OCI-M2 (cell line): ENCODE data around the gene DDO.
A peak's percentile ranks its signal among the peaks of the same experiment; 100 is the strongest.

ENCODE experiments used
- DNase-seq: peaks from one replicate; lab custom pipeline; 2025; ENCODE audit not compliant: unreplicated experiment; lab: John Stamatoyannopoulos, UW

DDO gene, protein sequence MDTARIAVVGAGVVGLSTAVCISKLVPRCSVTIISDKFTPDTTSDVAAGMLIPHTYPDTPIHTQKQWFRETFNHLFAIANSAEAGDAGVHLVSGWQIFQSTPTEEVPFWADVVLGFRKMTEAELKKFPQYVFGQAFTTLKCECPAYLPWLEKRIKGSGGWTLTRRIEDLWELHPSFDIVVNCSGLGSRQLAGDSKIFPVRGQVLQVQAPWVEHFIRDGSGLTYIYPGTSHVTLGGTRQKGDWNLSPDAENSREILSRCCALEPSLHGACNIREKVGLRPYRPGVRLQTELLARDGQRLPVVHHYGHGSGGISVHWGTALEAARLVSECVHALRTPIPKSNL

DNA sequence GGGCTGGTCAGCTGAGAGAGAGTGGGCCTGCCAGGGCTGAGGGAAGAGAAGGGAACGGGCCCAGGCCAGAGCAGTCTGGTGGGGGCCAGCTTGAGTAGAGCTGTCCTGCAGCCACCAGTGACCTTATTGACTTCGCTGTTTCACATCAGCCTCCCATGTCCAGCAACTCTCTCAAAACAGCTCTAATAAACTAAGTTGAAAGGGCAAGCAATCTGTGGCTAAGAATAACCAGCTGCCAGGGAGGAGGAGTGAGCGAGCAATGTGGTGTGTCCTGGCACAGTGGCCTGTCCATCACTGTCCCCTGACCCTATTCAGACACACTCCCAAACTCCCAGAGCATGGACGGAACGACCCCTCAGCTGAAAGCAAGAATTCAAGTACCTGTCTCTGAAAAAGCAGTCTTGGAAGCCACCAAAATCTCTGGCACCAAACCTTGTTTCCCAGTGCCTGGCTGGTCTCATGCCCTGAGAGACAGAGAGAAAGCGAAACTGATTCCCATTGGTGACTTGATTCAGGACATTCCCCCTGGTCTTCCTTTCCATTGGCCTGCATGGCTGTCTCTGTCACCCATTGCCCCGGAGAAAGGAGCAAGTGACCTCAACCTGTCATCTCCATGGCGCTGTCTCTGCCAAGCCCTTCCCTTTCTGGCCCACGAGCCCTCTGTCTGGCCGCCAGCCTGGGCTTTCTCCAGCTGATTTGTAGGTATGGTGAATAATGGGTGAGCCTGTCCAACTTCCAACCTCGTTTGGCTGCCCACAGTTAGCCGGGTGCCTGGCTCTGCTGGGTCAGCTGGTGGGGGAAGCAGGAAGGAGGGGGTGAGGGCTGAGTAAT lies at the start of gene DDO:
DDO (minus strand) TSS at position 490 of the 831 bp plus-strand sequence. CDS start 2,113 bp downstream, outside the sequence.
- DNase-seq, result no peak

DNA sequence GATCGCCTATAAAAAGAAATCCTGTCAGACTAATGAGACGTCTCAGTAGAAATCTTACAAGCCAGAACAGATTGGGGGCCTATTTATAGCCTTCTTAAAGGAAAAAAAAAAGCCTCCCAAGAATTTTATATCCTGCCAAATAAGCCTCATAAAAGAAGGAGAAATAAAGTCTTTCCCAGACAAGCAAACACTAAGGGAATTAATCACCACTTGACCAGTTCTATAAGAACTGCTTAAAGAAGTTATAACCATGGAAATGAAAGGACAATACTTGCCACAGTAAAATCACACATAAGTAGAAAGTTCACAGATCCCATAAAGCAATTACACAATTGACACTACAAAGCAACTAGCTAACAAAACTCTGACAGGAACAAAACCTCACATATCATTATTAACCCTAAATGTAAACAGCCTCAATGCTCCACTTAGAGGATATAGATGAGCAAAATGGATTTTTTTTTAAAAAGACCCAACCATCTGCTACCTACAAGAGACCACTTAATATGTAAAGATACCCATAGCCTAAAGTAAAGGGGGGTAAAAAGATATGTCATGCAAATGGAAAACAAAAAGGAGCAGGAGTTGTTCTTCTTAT lies 47.6 kb upstream of the DDO start:
- no peak for DNase-seq

DNA sequence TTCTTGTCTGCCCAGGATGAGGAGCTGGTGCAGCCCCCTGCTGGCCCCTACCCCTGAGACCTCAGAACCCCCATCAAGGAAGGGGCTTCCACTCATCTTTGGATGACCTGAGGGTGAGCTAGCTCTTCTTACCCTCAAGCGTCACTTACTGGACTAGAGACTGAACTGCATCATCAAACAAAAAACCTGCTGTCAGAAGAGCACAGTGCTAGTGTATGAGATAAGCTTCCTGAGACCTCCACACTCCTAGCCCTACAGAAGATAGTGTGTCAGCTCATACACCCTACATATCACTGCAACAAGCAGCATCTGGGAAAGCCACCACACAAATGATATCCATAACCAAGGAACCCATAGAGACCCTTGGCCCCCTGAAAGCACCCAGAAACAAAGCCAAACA lies 46.0 kb upstream of the DDO start:
- DNase-seq, result no peak

GRCh38 chr6:110459137-110459536 lies 43.8 kb upstream of the DDO start:
- DNase-seq, result no peak

DNA sequence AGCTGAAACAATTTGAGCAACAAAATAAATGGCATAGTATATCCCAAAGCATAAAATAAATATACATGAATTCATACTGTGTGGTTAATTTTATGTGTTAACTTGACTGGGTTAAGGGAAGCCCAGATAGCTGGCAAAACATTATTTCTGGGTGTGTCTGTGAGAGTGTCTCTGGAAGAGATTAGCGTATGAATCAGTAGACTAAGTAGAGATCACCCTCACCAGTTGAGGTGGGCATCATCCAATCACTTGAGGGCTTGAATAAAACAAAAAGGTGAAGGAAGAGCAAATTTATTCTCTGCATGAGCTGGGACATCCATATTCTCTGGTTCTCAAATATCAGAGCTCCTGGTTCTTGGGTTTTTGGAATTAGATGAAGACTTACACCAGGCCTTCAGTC lies 43.1 kb upstream of the DDO start:
- no peak for DNase-seq

GRCh38 chr6:110457567-110458175 lies 42.3 kb upstream of the DDO start:
- peak; percentile 17 for DNase-seq

GRCh38 chr6:110456694-110457093 lies 41.3 kb upstream of the DDO start:
- DNase-seq, result no peak

GRCh38 chr6:110449541-110449895 lies 34.1 kb upstream of the DDO start:
- DNase-seq, result no peak

- no peak for DNase-seq
Observed at GRCh38 chr6:110448846-110449540, 33.6 kb upstream of the DDO start.

DNA sequence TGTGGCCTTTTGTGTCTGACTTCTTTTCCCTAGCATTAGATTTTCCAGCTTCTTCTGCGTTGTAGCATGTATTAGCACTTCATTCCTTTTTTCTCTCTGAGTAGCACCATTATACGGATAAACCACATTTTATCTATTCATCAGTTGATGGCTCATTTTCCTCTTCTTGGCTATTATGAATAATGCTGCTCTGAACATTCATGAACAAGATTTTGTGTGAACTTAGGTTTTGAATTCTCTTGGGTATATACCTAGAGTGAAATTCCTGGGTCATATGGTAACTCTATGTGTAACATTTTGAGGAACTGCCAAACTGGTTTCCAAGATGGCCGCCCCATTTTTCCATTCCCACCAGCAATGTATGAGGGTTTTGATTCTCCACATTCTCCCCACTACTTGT lies 32.4 kb upstream of the DDO start:
- DNase-seq, result no peak

DNA sequence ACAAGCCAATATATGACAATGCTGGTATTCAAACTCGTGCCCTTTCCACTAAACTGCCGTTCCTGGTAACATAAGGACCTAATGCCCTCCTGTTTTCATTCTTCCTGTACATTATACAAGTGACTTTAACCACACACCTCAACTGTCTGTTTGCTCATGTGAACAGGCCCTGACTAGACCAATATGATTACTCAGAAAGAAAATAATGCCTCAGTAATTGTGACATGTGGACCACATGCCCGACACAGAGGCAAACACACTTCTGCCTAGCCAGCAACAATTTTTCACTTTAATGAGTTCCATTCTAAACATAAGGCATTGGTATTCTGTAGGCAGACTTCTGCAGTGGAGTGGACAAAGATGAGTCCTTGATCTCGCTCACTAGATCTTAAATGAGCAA lies 31.0 kb upstream of the DDO start:
- DNase-seq, result no peak

DNA sequence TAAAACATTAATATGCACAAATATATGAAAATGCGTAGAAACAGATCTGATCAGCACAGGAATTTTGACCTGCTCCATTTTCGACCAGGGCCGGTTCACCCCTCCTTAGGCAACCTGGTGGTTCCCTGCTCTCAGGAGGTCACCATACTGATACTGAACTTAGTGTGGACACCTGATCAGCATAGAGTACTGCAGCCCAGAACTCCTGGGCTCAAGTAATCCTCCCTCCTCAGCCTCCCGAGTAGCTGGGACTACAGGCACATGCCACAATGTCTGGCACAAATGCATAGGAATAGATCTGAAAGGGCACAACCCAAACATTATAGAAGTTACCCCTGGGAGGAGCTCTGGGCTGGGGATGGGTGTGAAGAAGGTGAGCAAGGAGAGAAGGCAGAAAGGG lies 24.7 kb upstream of the DDO start:
- no peak for DNase-seq

GRCh38 chr6:110439356-110439755 lies 24.0 kb upstream of the DDO start:
- no peak for DNase-seq

GRCh38 chr6:110434961-110435602 lies 19.7 kb upstream of the DDO start:
- no peak for DNase-seq

- no peak for DNase-seq
Observed at GRCh38 chr6:110432285-110432900, 17.0 kb upstream of the DDO start.

- DNase-seq, result no peak
Observed at GRCh38 chr6:110430741-110431140, 15.4 kb upstream of the DDO start.

DNA sequence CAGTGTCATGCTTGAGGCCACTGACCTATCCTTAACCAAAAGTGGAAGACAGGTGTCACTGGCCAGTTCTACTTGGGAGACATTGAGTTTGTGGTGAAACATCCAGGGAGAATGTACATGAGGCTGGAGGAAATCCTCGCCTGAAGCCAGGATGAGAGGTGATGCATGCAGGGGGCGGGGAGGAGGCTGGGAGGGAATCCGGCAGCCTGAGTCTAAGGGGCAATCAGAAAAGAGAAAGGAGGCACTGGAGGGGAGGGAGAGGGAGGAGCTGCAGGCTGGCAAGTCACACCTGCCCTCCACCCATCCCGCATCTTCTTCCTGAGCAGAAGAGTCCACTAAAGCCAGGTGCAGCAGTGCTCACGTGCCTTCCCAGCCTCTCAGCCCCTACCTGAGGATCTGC lies 14.9 kb upstream of the DDO start:
- DNase-seq, result no peak

DNA sequence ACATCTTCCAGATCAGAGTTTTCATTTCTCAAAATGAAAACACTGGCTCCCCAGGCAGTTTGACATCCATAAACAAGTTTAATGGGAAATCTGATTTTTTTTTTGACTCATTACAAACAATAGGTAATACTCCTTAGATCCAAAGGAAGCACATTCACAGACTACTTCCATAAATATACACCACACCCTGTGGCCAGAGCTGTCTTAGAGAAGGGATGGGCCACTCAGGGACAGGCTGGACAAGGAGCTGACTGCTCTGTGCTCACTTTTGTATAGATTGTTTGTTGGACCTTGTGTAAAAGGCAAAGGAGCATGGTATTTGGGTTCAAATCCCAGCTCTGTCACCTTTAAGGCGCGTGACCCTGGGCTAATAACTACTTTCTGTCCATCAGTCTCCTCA lies 12.8 kb upstream of the DDO start:
- DNase-seq, result no peak

DNA sequence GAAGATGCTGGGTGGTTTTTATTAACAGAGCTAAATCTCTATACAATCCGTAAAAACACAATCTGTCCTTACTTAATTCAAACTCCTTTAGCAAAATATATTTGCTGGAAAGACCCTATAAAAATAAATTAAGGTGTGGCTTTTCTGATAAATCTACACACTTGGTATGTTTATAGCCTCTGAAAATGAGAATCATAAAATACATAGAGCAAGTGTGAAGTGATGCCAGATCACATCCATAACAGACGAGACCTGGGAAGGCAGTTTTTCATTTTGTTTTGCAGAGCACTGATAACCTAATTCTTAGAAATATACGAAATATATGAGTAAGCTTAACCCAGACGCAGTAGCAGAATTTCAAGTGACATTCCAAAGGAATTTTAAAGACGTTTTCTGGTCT lies 10.4 kb upstream of the DDO start:
- no peak for DNase-seq

DNA sequence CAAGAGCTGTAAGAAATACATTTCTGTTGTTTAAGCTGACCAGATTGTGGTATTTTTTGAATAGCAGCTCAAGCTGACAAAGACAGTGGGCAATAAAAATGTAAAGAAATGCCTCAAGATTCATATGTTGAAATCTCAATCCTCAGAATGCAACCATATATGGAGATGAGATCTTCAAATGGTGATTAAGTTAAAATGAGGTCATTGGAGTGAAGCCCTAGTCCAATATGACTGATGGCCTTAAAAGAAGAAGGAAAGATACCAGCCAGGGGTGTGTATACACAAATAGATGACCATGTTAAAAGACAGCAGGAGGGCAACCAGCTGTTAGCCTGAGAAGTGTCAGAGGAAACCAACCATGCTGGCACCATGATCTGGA lies 7.1 kb upstream of the DDO start:
- no peak for DNase-seq
